AG04449 (cell line): Measurements from ENCODE around the gene RBM4.

Source experiments
- CTCF ChIA-PET: fragments of 350-600 bp; formaldehyde crosslinking; extraction: SDS; loops from one replicate; lab custom pipeline; 2021; ENCODE audit warnings: antibody characterized with exemption; lab: Yijun Ruan, JAX
- POLR2A ChIA-PET: fragments of 400-600, 350-600 bp; formaldehyde crosslinking; extraction: SDS; loops from one replicate; lab custom pipeline; 2020; ENCODE audit warnings: antibody characterized with exemption, inconsistent platforms; lab: Yijun Ruan, JAX
- DNase-seq: peaks from one replicate; pipeline ENCODE4 v3.0.0-alpha.2; 2010; ENCODE audit warnings: low read depth, low spot score
- H3K4me3 ChIP-seq: 2 replicates; pipeline ENCODE4 v1.5.1; 2011; ENCODE audit warnings: low read depth, mild to moderate bottlenecking, control low read depth, low read length
- TF ChIP-seq, protein P1 (sequence below): IDR thresholded peaks from one replicate; pipeline ENCODE4 v1.5.1; 2011; ENCODE audit warnings: mild to moderate bottlenecking, moderate library complexity, low read length, control low read depth, inconsistent platforms; ENCODE audit not compliant: insufficient read depth; ENCODE audit errors: missing control alignments

The RBM4 gene

GRCh38 chr11:66612458-66612857 is 26.0 kb upstream of the RBM4 start:
- DNase-seq: no peak
- H3K4me3 ChIP-seq: no peak overlapping the region
- ChIA-PET CTCF (interaction anchor here (0.9 to 2.1 kb wide), 3 partner anchors 10 to 20 kb away, joined by 3 to 7 read pairs (median 3); partner anchors contain the start of genes CCDC87 and CCS), POLR2A (interaction anchor here (1.1 kb wide), 1 partner anchor 26 kb away, joined by 3 read pairs; the partner anchor contains the start of gene RBM4)
- TF ChIP-seq, protein P1, sequence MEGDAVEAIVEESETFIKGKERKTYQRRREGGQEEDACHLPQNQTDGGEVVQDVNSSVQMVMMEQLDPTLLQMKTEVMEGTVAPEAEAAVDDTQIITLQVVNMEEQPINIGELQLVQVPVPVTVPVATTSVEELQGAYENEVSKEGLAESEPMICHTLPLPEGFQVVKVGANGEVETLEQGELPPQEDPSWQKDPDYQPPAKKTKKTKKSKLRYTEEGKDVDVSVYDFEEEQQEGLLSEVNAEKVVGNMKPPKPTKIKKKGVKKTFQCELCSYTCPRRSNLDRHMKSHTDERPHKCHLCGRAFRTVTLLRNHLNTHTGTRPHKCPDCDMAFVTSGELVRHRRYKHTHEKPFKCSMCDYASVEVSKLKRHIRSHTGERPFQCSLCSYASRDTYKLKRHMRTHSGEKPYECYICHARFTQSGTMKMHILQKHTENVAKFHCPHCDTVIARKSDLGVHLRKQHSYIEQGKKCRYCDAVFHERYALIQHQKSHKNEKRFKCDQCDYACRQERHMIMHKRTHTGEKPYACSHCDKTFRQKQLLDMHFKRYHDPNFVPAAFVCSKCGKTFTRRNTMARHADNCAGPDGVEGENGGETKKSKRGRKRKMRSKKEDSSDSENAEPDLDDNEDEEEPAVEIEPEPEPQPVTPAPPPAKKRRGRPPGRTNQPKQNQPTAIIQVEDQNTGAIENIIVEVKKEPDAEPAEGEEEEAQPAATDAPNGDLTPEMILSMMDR: no peak

DNA sequence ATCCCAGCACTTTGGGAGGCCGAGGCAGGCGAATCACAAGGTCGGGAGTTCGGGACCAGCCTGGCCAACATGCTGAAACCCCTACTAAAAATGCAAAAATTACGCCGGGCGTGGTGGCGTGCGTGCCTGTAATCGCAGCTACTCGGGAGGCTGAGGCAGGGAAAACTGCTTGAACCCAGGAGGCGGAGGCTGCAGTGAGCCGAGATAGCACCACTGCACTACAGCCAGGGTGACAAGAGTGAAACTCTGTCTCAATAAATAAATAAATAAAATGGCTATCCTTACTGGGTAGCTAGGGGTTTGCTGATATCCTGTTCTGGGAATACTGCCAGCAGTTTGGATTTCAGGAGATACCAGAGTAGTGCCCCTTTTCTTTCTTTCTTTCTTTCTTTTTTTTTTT is 24.4 kb upstream of the RBM4 start:
- CTCF ChIA-PET: no interaction called here
- POLR2A ChIA-PET: no interaction called here
- no peak for DNase-seq
- no peak overlapping the region for H3K4me3 ChIP-seq
- TF ChIP-seq, protein P1: no peak

- peak within 1 kb of the TSS; percentile 94 for H3K4me3 ChIP-seq
- CTCF ChIA-PET: interaction anchor here (1.2 kb wide), 1 partner anchor 16 kb away, joined by 3 read pairs; no protein-coding TSS in a partner anchor
- TF ChIP-seq, protein P1: no peak
- POLR2A ChIA-PET: interaction anchor here (0.6 to 3.2 kb wide), 18 partner anchors 8 to 1704 kb away, joined by 3 to 37 read pairs (median 6); partner anchors contain the start of genes CCDC87, RBM4, RBM4B and RIN1
- peak; percentile 93 for DNase-seq
These were observed 21.9 kb upstream of the RBM4 start, which contains the start of gene RBM14 for GRCh38 chr11:66616379-66617154. Gene RBM14, plus strand, starts transcription at chr11:66616630. Its CDS starts 91 bp downstream, at chr11:66616721.

- no peak for DNase-seq
- H3K4me3 ChIP-seq: peak overlapping the region; percentile 94
- ChIA-PET POLR2A (interaction anchor here (0.7 to 3.2 kb wide), 11 partner anchors 8 to 281 kb away, joined by 3 to 37 read pairs (median 7); partner anchors contain the start of genes CCDC87, RBM4, RBM4B and RIN1), CTCF (interaction anchor here (0.8 to 1.3 kb wide), 3 partner anchors 15 to 25 kb away, joined by 3 read pairs; partner anchors contain the start of genes CCDC87 and CCS)
- TF ChIP-seq, protein P1: no peak
These were observed 21.2 kb upstream of the RBM4 start for GRCh38 chr11:66617155-66617834.

DNA sequence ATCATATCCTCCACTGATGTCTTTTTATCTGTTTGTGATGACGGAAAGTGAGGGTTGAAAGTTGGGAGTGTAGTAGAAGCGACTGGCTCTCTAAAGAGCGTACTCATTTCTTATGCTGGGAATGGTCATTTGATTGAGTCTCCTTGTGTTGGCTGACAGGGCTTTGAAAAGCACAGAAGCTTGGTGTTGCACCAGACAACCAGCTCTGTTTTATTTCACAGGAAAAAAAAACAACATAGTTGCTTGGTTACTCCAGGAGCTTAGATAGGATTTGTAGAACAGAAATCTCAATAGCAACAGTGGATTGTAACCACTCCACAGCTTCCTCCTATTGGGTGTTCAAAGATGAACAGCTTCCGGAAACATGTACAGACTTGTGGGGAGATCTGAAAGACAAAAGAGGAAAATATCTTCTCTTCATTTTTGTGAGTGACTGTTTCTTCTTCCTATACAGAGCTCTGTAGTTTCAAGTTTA is 19.4 kb upstream of the RBM4 start:
- CTCF ChIA-PET: interaction anchor here (0.8 to 1.5 kb wide), 3 partner anchors 10 to 263 kb away, joined by 3 to 5 read pairs (median 3); partner anchors contain the start of gene RBM4

More for the DNA sequence above, 19.4 kb upstream of the RBM4 start:
- POLR2A ChIA-PET: interaction anchor here (0.6 to 3.2 kb wide), 5 partner anchors 8 to 52 kb away, joined by 3 to 15 read pairs (median 3); partner anchors contain the start of gene RBM4
- TF ChIP-seq, protein P1: no peak
- no peak for DNase-seq
- H3K4me3 ChIP-seq: peak overlapping the region; percentile 94
